ENCODE measurements around the gene SLC5A10.
"Not testable (repeated sequence)": the region's sequence is repeated elsewhere in the genome, so short reads cannot be mapped to it uniquely, and the experiment has no call there.

Gene SLC5A10

DNA sequence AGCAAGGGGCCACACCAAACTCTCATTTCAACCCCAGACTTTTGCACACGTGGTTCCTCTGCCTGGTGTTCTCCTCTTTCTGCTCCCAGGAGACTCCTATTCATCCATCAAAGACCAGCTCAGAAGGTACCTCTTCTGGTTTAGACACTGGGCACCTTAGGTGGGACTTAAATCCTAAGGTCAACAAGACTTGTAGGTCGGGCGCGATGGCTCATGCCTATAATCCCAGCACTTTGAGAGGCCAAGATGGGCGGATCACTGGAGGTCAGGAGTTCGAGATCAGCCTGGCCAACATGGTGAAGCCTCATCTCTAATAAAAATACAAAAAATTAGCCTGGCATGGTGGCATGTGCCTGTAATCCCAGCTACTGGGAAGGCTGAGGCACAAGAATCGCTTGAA is 95.5 kb downstream of the SLC5A10 start:
- not testable (repeated sequence) for DNase-seq

DNA sequence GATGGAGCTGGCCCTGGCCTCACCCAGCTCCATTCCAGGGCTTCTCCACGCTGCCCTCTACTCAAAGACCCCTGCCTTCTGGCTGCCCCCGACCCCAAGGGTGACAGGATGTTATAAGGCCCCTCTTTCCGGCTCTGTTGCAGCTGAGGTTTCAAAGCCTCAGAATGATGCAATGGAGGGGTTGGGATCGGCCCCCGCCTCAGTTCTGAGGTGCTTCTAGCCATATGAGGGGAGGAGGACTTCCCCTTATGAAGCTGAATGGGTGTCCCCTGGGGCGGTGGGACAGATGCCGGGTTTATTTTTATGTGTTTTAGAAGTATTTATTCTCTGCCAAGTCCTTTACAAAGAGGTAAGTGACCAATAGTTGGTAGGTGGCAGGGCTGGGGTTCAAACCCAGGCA is 96.9 kb downstream of the SLC5A10 start:
- DNase-seq: not testable (repeated sequence)

DNA sequence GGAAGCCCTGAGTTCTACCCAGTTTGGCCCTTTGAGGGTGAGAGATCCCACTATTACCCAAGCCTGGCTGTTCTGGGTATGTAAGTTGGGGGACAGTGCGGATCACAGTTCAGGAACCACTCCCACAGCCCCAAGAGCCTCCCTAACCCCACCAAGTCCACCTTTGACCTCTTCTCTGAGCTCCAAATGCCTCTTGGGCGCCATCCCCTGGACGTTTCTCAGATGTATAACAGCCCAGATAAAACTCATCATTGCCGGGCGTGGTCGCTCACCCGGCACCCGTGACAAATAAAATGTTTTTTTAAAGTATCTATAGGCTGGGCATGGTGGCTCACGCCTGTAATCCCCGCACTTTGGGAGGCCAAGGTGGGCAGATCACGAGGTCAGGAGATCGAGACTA is 103.5 kb downstream of the SLC5A10 start:
- DNase-seq: not testable (repeated sequence)

GRCh38 chr17:19062009-19062717 is 110.2 kb downstream of the SLC5A10 start:
- not testable (repeated sequence) for DNase-seq

GRCh38 chr17:19062718-19063325 is 110.9 kb downstream of the SLC5A10 start:
- DNase-seq: not testable (repeated sequence)

DNA sequence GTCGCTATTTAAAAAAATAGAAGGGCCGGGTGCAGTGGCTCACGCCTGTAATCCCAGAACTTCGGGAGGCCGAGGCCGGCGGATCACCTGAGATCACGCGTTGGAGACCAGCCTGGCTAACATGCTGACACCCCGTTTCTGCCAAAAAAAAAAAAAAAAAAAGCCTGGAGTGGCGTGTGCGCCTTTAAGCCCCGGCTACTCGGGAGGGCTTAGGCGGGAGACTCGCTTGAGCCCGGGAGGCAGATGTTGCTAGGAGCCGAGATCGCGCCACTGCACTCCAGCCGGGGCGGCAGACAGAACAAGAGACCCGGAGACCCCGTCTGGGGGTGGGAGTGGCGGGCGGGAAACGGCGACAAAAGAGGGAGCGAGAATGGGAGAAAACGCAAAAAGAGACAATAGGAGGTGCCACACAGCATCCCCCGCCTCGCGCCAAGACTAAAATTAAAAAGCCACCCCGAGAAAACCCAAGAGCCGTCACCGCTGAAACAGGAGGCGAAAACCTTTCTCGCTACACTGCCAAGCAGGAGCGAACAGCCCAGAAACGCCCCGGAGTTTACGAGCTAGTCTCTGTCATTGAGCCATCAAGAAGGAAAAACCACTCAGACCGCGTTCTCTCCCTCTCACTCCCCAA is 111.5 kb downstream of the SLC5A10 start:
- peak; percentile 77 for DNase-seq

DNA sequence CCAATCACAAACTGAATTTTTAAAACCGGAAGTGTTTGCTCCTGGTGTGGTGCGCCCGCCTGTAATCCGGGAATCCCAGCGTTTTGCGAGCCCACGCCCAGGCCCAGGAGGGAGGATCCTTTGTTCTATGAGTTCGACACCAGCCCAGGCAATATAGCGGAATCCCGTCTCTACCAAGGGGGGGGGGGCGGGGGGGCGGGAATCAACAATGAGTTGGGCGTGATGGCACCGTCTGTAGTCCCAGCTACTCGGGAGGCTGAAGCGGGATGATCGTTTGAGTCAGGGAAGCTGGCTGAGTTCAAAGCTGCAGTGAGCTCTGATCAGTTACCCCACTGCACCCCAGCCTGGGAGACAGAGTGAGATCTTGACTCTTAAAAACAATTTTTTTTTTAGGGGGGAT is 112.4 kb downstream of the SLC5A10 start:
- DNase-seq: not testable (repeated sequence)

DNA sequence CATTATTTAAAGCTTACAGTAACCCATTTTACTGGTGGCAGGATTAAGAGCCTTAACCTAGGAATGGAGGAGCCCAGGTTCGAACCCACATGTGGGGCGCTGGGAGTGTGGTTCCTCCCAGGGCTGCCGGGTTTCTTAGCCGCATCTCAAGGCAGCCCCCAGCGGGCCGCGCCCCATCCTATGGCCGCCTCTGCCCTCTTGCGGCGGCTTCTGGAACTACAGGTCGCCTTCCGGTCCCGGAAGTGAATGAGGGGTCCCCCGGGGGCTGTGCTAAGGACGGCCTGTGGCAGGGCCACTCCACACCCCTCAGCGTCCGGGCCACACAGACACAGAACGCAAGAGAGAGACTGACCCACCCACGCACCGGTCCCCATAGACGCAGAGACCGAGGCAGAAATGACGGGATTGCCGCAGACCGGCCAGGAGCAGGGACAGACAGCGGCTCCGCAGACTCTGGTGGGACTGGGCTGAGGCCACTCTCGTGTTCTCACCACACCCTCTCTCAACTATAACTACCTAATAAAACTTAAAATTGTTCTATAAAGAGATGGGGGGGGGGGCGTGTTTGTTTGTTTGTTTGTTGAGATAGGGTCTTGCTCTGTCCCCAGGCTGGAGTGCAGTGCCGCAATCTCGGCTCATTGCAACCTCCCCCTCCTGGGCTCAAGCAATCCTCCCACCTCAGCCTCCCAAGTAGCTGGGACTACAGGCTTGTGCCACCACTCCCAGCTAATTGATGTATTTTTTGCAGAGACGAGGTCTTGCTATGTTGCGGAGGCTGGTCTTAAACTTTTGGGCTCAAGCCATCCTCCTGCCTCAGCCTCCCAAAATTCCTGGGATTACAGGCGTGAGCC is 118.6 kb downstream of the SLC5A10 start:
- not testable (repeated sequence) for DNase-seq
